Neural cell (in vitro differentiated cells): ENCODE measurements around the gene ALDOA. TPM values are rescaled to one million over a fixed set of nuclear protein-coding genes. Genes with fewer than 3 reads are reported as not detected.

ENCODE experiments used
- H2AFZ ChIP-seq: fragments of 200-600, 300-800 bp; sonication (generic), shearing (Covaris generic); 2 replicates; pipeline ENCODE4 v1.6.0; 2014; ENCODE audit warnings: low read depth, mild to moderate bottlenecking, antibody characterized with exemption, low read length, moderate library complexity
- H3F3A ChIP-seq: fragments of 200-600 bp; shearing (Covaris generic); 2 replicates; pipeline ENCODE4 v1.6.1; 2016; ENCODE audit warnings: mild to moderate bottlenecking, moderate library complexity, mixed read lengths, antibody characterized with exemption, low read length; ENCODE audit not compliant: insufficient read depth, poor library complexity, severe bottlenecking
- H3K27ac ChIP-seq: fragments of 200-600, 300-800 bp; sonication (generic), shearing (Covaris generic); 2 replicates; pipeline ENCODE4 v1.5.1; 2014; ENCODE audit warnings: mild to moderate bottlenecking, low read length, moderate library complexity
- H3K27me3 ChIP-seq: fragments of 300-800, 200-600 bp; sonication (generic), shearing (Covaris generic); 2 replicates; pipeline ENCODE4 v1.6.0; 2014; ENCODE audit warnings: mild to moderate bottlenecking, low read depth, low read length, moderate library complexity; ENCODE audit not compliant: insufficient read depth
- H3K36me3 ChIP-seq: fragments of 300-800, 200-600 bp; sonication (generic), shearing (Covaris generic); 2 replicates; pipeline ENCODE4 v1.5.1; 2014; ENCODE audit warnings: mild to moderate bottlenecking, antibody characterized with exemption, low read length, moderate library complexity; ENCODE audit not compliant: insufficient read depth
- H3K4me2 ChIP-seq: fragments of 300-800, 200-600 bp; sonication (generic), shearing (Covaris generic); 2 replicates; pipeline ENCODE4 v1.6.0; 2014; ENCODE audit warnings: mild to moderate bottlenecking, low read length
- H3K4me3 ChIP-seq: fragments of 300-800, 200-600 bp; sonication (generic), shearing (Covaris generic); 2 replicates; pipeline ENCODE4 v1.5.1; 2014; ENCODE audit warnings: mild to moderate bottlenecking, low read length, moderate library complexity
- H3K79me2 ChIP-seq: fragments of 200-600 bp; shearing (Covaris generic); replicated peaks from 2 replicates; pipeline ENCODE4 v1.6.0; 2014; ENCODE audit warnings: mild to moderate bottlenecking, low read length, moderate library complexity; ENCODE audit not compliant: insufficient read depth
- H3K9ac ChIP-seq: fragments of 300-800, 200-600 bp; sonication (generic), shearing (Covaris generic); 2 replicates; pipeline ENCODE4 v1.6.1; 2016; ENCODE audit warnings: mild to moderate bottlenecking, low read length, mixed read lengths
- H3K9me2 ChIP-seq: fragments of 200-600 bp; shearing (Covaris generic); 2 replicates; pipeline ENCODE4 v1.6.1; 2016; ENCODE audit warnings: mild to moderate bottlenecking, low read length, mixed read lengths; ENCODE audit not compliant: insufficient read depth
- H3K9me3 ChIP-seq: fragments of 200-600, 300-800 bp; sonication (generic), shearing (Covaris generic); 2 replicates; pipeline ENCODE4 v1.6.1; 2016; ENCODE audit warnings: mild to moderate bottlenecking, mixed run types, low read length, moderate library complexity, mixed read lengths
- H4K20me1 ChIP-seq: fragments of 200-600 bp; shearing (Covaris generic); 2 replicates; pipeline ENCODE4 v1.6.1; 2016; ENCODE audit warnings: mild to moderate bottlenecking, mixed run types; ENCODE audit not compliant: insufficient read depth
- EP300 ChIP-seq: fragments of 450-650 bp; conservative IDR thresholded peaks from 2 replicates; pipeline ENCODE4 v1.6.1; 2014; ENCODE audit warnings: antibody characterized with exemption, mild to moderate bottlenecking, moderate library complexity; ENCODE audit not compliant: poor library complexity, severe bottlenecking
- EZH2 ChIP-seq: fragments of 200-600, 300-800 bp; shearing (Covaris generic), sonication (generic); IDR thresholded peaks from 2 replicates; pipeline ENCODE4 v1.6.1; 2014; ENCODE audit warnings: antibody characterized with exemption, low read length, borderline replicate concordance, mild to moderate bottlenecking; ENCODE audit not compliant: insufficient read depth, poor library complexity, severe bottlenecking
- MXI1 ChIP-seq: fragments of 450-650 bp; conservative IDR thresholded peaks from 2 replicates; pipeline ENCODE4 v1.6.1; 2014; ENCODE audit warnings: antibody characterized with exemption, mild to moderate bottlenecking; ENCODE audit not compliant: poor library complexity, severe bottlenecking
- POLR2AphosphoS5 ChIP-seq: IDR thresholded peaks from 2 replicates; pipeline ENCODE4 v1.6.1; 2012
- RAD21 ChIP-seq: fragments of 450-650 bp; conservative IDR thresholded peaks from 2 replicates; pipeline ENCODE4 v1.6.1; 2014; ENCODE audit warnings: antibody characterized with exemption, mild to moderate bottlenecking, moderate library complexity
- SMC3 ChIP-seq: fragments of 450-650 bp; conservative IDR thresholded peaks from 2 replicates; pipeline ENCODE4 v1.6.1; 2014; ENCODE audit warnings: antibody characterized with exemption, mild to moderate bottlenecking, moderate library complexity; ENCODE audit not compliant: poor library complexity
- TAF1 ChIP-seq: IDR thresholded peaks from 2 replicates; pipeline ENCODE4 v1.6.1; 2012; ENCODE audit warnings: low read depth
- polyA plus RNA-seq: library from polyadenylated mRNA; depleted of rRNA; stranded (reverse); fragments of >200 nt; gene quantifications from 2 replicates; pipeline ENCODE4 v1.2.3, GENCODE V29; 2014
- TF ChIP-seq, protein P1 (sequence below): IDR thresholded peaks from 2 replicates; pipeline ENCODE4 v1.6.1; 2012; ENCODE audit warnings: borderline replicate concordance
- TF ChIP-seq, protein P2 (sequence below): fragments of 450-650 bp; IDR thresholded peaks from 2 replicates; pipeline ENCODE4 v1.5.1; 2014; ENCODE audit warnings: antibody characterized with exemption, mild to moderate bottlenecking, moderate library complexity; ENCODE audit not compliant: poor library complexity, severe bottlenecking

Gene ALDOA
- polyA plus RNA-seq, 1 donor from 2014 or later = 59.3 TPM

DNA sequence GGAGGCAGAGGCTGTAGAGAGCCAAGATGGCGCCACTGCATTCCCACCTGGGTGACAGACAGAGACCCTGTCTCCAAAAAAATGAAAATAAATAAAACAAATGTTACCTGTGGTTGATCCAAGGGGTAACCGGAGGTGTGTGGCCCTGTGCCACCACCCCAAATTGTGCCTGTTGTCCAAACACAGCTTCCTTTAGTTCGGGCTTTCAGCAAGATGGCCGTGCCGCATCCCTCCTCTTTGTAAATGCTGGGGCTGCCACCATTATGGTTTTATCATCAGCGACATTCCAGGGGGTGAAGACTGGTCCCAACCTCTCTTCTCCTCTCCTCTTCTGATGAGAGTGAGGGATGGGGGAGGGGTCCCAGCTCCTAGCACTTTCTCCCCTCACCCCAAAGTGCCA lies 42.7 kb upstream of the ALDOA start, which contains the start of gene C16orf92:
C16orf92 (plus strand) TSS at position 312 of the 400 bp plus-strand sequence. CDS start 143 bp downstream, outside the sequence.
- no peaks in the 10 kb centered on the region for H3K9me2 ChIP-seq
- no peaks in the 10 kb centered on the region for H3K36me3 ChIP-seq
- H3K9ac ChIP-seq = no peak within 1 kb of the TSS
- no peak within 1 kb of the TSS for H3K4me3 ChIP-seq
- H3K79me2 ChIP-seq = no peaks in the 10 kb centered on the region
- no peaks in the 10 kb centered on the region for H3K27me3 ChIP-seq
- no peak within 1 kb of the TSS for H2AFZ ChIP-seq
- TF ChIP-seq, protein P1, sequence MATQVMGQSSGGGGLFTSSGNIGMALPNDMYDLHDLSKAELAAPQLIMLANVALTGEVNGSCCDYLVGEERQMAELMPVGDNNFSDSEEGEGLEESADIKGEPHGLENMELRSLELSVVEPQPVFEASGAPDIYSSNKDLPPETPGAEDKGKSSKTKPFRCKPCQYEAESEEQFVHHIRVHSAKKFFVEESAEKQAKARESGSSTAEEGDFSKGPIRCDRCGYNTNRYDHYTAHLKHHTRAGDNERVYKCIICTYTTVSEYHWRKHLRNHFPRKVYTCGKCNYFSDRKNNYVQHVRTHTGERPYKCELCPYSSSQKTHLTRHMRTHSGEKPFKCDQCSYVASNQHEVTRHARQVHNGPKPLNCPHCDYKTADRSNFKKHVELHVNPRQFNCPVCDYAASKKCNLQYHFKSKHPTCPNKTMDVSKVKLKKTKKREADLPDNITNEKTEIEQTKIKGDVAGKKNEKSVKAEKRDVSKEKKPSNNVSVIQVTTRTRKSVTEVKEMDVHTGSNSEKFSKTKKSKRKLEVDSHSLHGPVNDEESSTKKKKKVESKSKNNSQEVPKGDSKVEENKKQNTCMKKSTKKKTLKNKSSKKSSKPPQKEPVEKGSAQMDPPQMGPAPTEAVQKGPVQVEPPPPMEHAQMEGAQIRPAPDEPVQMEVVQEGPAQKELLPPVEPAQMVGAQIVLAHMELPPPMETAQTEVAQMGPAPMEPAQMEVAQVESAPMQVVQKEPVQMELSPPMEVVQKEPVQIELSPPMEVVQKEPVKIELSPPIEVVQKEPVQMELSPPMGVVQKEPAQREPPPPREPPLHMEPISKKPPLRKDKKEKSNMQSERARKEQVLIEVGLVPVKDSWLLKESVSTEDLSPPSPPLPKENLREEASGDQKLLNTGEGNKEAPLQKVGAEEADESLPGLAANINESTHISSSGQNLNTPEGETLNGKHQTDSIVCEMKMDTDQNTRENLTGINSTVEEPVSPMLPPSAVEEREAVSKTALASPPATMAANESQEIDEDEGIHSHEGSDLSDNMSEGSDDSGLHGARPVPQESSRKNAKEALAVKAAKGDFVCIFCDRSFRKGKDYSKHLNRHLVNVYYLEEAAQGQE = no peak
- no peak for TF ChIP-seq EP300
- no peak for TF ChIP-seq POLR2AphosphoS5
- TF ChIP-seq MXI1 = no peak
- no peak for TF ChIP-seq EZH2
- no peak for TF ChIP-seq RAD21
- TF ChIP-seq, protein P2, sequence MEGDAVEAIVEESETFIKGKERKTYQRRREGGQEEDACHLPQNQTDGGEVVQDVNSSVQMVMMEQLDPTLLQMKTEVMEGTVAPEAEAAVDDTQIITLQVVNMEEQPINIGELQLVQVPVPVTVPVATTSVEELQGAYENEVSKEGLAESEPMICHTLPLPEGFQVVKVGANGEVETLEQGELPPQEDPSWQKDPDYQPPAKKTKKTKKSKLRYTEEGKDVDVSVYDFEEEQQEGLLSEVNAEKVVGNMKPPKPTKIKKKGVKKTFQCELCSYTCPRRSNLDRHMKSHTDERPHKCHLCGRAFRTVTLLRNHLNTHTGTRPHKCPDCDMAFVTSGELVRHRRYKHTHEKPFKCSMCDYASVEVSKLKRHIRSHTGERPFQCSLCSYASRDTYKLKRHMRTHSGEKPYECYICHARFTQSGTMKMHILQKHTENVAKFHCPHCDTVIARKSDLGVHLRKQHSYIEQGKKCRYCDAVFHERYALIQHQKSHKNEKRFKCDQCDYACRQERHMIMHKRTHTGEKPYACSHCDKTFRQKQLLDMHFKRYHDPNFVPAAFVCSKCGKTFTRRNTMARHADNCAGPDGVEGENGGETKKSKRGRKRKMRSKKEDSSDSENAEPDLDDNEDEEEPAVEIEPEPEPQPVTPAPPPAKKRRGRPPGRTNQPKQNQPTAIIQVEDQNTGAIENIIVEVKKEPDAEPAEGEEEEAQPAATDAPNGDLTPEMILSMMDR = no peak
- no peak for TF ChIP-seq TAF1
- no peak for TF ChIP-seq SMC3
- no peaks in the 10 kb centered on the region for H3F3A ChIP-seq
- H3K4me2 ChIP-seq = no peak within 1 kb of the TSS
- H3K27ac ChIP-seq = no peak within 1 kb of the TSS
- no peaks in the 10 kb centered on the region for H3K9me3 ChIP-seq
- H4K20me1 ChIP-seq = no peaks in the 10 kb centered on the region

DNA sequence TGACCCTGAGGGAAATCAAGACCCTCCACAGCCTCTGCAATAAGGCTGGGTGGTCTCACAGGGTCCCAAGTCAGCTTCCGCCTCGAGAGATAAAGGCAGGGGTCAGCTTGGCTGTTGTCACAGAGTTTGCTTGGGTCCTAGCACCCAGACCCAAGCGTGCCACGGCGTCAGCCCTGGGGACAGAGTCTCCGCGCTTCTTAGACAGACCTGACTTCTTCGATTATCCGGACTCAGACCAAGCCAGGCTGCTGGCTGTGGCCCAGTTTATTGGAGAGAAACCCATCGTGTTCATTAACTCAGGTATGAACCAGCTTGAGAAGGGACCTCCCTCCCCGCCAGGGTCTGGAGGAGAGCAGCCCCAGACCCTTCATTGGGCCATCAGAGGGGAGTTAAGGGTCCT lies 42.0 kb upstream of the ALDOA start:
- TF ChIP-seq RAD21 (no peak), TAF1 (no peak), SMC3 (no peak), MXI1 (no peak), EP300 (no peak), EZH2 (no peak), POLR2AphosphoS5 (no peak)
- TF ChIP-seq, protein P1 = no peak
- TF ChIP-seq, protein P2 = no peak
- Histone ChIP-seq H3K36me3 (no peaks in the 10 kb centered on the region), H3K9me2 (no peaks in the 10 kb centered on the region), H3K4me3 (no peak overlapping the region), H2AFZ (no peak overlapping the region), H3K27ac (no peak overlapping the region), H3K79me2 (no peaks in the 10 kb centered on the region), H3K9ac (no peak overlapping the region), H3F3A (no peaks in the 10 kb centered on the region), H3K27me3 (no peaks in the 10 kb centered on the region), H3K4me2 (no peak overlapping the region), H4K20me1 (no peaks in the 10 kb centered on the region), H3K9me3 (no peaks in the 10 kb centered on the region)
